HepG2 (cell line): ENCODE measurements around the gene ACTN3.

Experiments used
- EZH2 ChIP-seq: conservative IDR thresholded peaks from 2 replicates; pipeline ENCODE4 v1.6.1; 2012; ENCODE audit warnings: mild to moderate bottlenecking, low read depth, low read length, moderate library complexity
- SMAD3 ChIP-seq: sonication (generic); formaldehyde crosslinking; IDR thresholded peaks from 2 replicates; pipeline ENCODE4 v1.4.0; 2020; ENCODE audit warnings: missing genetic modification reagents
- ZC3H4 ChIP-seq: sonication (generic); formaldehyde crosslinking; IDR thresholded peaks from 2 replicates; pipeline ENCODE4 v1.4.0; 2020; ENCODE audit warnings: missing genetic modification reagents, borderline replicate concordance
- ZNF501 ChIP-seq: sonication (generic); formaldehyde crosslinking; IDR thresholded peaks from 2 replicates; pipeline ENCODE4 v1.5.1; 2020; ENCODE audit warnings: mild to moderate bottlenecking, moderate library complexity, missing genetic modification reagents

GRCh38 chr11:66600219-66600618 lies 53.5 kb downstream of the ACTN3 start:
- no peak for TF ChIP-seq ZNF501
- no peak for TF ChIP-seq EZH2
- no peak for TF ChIP-seq ZC3H4 (CRISPR knock-in tag)
- no peak for TF ChIP-seq SMAD3
